ENCODE measurements around the gene UMPS.

DNA sequence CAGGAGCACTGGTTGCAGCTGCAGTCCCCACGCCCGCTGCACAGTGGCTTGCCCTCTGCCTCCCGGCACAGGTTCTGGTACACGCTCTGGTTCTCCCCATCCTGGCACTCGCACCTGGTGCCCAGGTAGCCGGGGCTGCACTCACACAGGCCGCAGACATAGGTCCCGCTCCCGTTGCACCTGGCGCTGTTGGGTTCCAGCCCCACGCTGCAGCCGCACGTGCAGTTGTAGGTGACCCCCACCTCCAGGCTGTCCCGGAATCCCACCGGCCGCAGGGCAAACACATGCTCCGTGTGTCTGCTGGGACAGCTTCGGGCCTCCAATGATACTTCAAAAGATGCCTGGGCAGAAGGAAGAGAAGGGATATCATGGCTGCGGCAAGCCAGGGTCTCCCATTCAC lies 66.2 kb downstream of the UMPS start:
- TF ChIP-seq ZNF174 (tag by site-specific recombination; IDR thresholded peaks at IDR 0.05) (no peak), ZBTB7A (tag by site-specific recombination; IDR thresholded peaks at IDR 0.05; ENCODE audit: low read depth) (no peak), ZNF132 (tag by site-specific recombination; IDR thresholded peaks at IDR 0.05; ENCODE audit: borderline replicate concordance) (no peak), ZNF529 (tag by site-specific recombination; IDR thresholded peaks at IDR 0.05; ENCODE audit: insufficient replicate concordance) (no peak), ZNF558 (tag by site-specific recombination; IDR thresholded peaks at IDR 0.05) (no peak), GLI2 (tag by site-specific recombination; IDR thresholded peaks at IDR 0.05; ENCODE audit: borderline replicate concordance, low read depth) (no peak), ZBTB1 (tag by site-specific recombination; IDR thresholded peaks at IDR 0.05) (no peak), YY1 (tag by site-specific recombination; IDR thresholded peaks at IDR 0.05) (no peak)
- TF ChIP-seq, protein P1, sequence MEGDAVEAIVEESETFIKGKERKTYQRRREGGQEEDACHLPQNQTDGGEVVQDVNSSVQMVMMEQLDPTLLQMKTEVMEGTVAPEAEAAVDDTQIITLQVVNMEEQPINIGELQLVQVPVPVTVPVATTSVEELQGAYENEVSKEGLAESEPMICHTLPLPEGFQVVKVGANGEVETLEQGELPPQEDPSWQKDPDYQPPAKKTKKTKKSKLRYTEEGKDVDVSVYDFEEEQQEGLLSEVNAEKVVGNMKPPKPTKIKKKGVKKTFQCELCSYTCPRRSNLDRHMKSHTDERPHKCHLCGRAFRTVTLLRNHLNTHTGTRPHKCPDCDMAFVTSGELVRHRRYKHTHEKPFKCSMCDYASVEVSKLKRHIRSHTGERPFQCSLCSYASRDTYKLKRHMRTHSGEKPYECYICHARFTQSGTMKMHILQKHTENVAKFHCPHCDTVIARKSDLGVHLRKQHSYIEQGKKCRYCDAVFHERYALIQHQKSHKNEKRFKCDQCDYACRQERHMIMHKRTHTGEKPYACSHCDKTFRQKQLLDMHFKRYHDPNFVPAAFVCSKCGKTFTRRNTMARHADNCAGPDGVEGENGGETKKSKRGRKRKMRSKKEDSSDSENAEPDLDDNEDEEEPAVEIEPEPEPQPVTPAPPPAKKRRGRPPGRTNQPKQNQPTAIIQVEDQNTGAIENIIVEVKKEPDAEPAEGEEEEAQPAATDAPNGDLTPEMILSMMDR (tag by site-specific recombination; IDR thresholded peaks at IDR 0.05), result no peak
- TF ChIP-seq, protein P2, sequence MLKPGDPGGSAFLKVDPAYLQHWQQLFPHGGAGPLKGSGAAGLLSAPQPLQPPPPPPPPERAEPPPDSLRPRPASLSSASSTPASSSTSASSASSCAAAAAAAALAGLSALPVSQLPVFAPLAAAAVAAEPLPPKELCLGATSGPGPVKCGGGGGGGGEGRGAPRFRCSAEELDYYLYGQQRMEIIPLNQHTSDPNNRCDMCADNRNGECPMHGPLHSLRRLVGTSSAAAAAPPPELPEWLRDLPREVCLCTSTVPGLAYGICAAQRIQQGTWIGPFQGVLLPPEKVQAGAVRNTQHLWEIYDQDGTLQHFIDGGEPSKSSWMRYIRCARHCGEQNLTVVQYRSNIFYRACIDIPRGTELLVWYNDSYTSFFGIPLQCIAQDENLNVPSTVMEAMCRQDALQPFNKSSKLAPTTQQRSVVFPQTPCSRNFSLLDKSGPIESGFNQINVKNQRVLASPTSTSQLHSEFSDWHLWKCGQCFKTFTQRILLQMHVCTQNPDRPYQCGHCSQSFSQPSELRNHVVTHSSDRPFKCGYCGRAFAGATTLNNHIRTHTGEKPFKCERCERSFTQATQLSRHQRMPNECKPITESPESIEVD (tag by site-specific recombination; IDR thresholded peaks at IDR 0.05), result no peak
- TF ChIP-seq, protein P3, sequence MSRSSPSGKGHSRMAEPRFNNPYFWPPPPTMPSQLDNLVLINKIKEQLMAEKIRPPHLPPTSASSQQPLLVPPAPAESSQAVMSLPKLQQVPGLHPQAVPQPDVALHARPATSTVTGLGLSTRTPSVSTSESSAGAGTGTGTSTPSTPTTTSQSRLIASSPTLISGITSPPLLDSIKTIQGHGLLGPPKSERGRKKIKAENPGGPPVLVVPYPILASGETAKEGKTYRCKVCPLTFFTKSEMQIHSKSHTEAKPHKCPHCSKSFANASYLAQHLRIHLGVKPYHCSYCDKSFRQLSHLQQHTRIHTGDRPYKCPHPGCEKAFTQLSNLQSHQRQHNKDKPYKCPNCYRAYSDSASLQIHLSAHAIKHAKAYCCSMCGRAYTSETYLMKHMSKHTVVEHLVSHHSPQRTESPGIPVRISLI (tag by site-specific recombination; IDR thresholded peaks at IDR 0.05), result no peak
- TF ChIP-seq, protein P4, sequence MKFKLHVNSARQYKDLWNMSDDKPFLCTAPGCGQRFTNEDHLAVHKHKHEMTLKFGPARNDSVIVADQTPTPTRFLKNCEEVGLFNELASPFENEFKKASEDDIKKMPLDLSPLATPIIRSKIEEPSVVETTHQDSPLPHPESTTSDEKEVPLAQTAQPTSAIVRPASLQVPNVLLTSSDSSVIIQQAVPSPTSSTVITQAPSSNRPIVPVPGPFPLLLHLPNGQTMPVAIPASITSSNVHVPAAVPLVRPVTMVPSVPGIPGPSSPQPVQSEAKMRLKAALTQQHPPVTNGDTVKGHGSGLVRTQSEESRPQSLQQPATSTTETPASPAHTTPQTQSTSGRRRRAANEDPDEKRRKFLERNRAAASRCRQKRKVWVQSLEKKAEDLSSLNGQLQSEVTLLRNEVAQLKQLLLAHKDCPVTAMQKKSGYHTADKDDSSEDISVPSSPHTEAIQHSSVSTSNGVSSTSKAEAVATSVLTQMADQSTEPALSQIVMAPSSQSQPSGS (tag by site-specific recombination; IDR thresholded peaks at IDR 0.05; ENCODE audit: low read depth), result no peak
- TF ChIP-seq, protein P5, sequence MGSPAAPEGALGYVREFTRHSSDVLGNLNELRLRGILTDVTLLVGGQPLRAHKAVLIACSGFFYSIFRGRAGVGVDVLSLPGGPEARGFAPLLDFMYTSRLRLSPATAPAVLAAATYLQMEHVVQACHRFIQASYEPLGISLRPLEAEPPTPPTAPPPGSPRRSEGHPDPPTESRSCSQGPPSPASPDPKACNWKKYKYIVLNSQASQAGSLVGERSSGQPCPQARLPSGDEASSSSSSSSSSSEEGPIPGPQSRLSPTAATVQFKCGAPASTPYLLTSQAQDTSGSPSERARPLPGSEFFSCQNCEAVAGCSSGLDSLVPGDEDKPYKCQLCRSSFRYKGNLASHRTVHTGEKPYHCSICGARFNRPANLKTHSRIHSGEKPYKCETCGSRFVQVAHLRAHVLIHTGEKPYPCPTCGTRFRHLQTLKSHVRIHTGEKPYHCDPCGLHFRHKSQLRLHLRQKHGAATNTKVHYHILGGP (tag by site-specific recombination; IDR thresholded peaks at IDR 0.05), result no peak

All from HEK293 (cell line).